HCT116 (cell line): ENCODE measurements around the gene LDB2. TPM values are rescaled to one million over a fixed set of nuclear protein-coding genes. Genes with fewer than 3 reads are reported as not detected.

Source experiments
- ATAC-seq: fragments of 200-7000 bp; cut with Tn5 transposase; 2 replicates; pipeline ENCODE4 v1.9.1; 2020; ENCODE audit warnings: mild to moderate bottlenecking, moderate library complexity
- BruUV-seq: library from RNA; stranded (reverse); fragments of 400-500 nt; replicated peaks from 2 replicates; lab custom pipeline; 2021; lab: Mats Ljungman, UMichigan
- CTCF ChIA-PET: fragments of 300-600 bp; sonication (Branson Sonifier 250); formaldehyde crosslinking; loops from one replicate; lab custom pipeline; 2021; ENCODE audit warnings: antibody characterized with exemption; lab: Charles Lee
- POLR2A ChIA-PET: fragments of 300-600, 350-600 bp; sonication (Branson Sonifier 250); formaldehyde crosslinking; loops from one replicate; lab custom pipeline; 2021; ENCODE audit warnings: antibody characterized with exemption; lab: Charles Lee
- RAD21 ChIA-PET, 2 experiments: fragments of 300-600 bp; sonication (Branson Sonifier 250); formaldehyde crosslinking; loops; one replicate each; lab custom pipeline; 2023; ENCODE audit warnings: low total read pairs in 2 of 2; ENCODE audit not compliant: uncharacterized antibody in 2 of 2, unreplicated experiment in 2 of 2, low non-redundant PET in 1 of 2; lab: Charles Lee
- DNase-seq: peaks from one replicate; pipeline ENCODE4 v3.0.0-alpha.2; 2010; ENCODE audit warnings: low read depth, low spot score
- H2AFZ ChIP-seq: fragments of 200-600 bp; shearing (Covaris generic), sonication (generic); 2 replicates; pipeline ENCODE4 v1.6.1; 2017; ENCODE audit warnings: low read depth, mixed run types, mixed read lengths, antibody characterized with exemption, low read length; ENCODE audit not compliant: poor library complexity, severe bottlenecking
- H3K27ac ChIP-seq: 2 replicates; pipeline ENCODE4 v1.5.1; 2012; ENCODE audit warnings: low read depth, low read length
- H3K27me3 ChIP-seq: fragments of 200-600 bp; sonication (generic); 2 replicates; pipeline ENCODE4 v1.6.1; 2016; ENCODE audit warnings: mixed run types, low read length, mixed read lengths; ENCODE audit not compliant: insufficient read depth
- H3K36me3 ChIP-seq, 2 experiments: fragments of 200-500 bp in 1 of 2; fragments of 200-600 bp in 1 of 2; sonication (Bioruptor generic) in 1 of 2; sonication (generic) in 1 of 2; 2 replicates each; pipeline versions ENCODE4 v1.5.1 to v1.6.1; 2014 to 2016; ENCODE audit warnings: low read length in 2 of 2, inconsistent platforms in 1 of 2, mixed read lengths in 1 of 2, mixed run types in 1 of 2; ENCODE audit not compliant: insufficient read depth in 2 of 2, control insufficient read depth in 1 of 2
- H3K4me1 ChIP-seq, 2 experiments: fragments of 200-600 bp in 1 of 2; sonication (generic) in 1 of 2; 2 replicates each; pipeline versions ENCODE4 v1.5.1 to v1.6.1; 2012 to 2017; ENCODE audit warnings: low read length in 2 of 2, inconsistent platforms in 1 of 2, mild to moderate bottlenecking in 1 of 2, mixed read lengths in 1 of 2, mixed run types in 1 of 2, moderate library complexity in 1 of 2; ENCODE audit not compliant: insufficient read depth in 2 of 2, control insufficient read depth in 1 of 2
- H3K4me2 ChIP-seq: fragments of 200-600 bp; sonication (generic); 2 replicates; pipeline ENCODE4 v1.6.1; 2017; ENCODE audit warnings: mixed run types, low read length, mixed read lengths
- H3K4me3 ChIP-seq, 2 experiments: fragments of 200-600 bp in 1 of 2; sonication (generic) in 1 of 2; replicated peaks in 1 of 2; 2 replicates each; pipeline ENCODE4 v1.5.1; 2011 to 2016; ENCODE audit warnings: low read length in 2 of 2, control low read depth in 1 of 2, low read depth in 1 of 2, mild to moderate bottlenecking in 1 of 2, mixed read lengths in 1 of 2, mixed run types in 1 of 2
- H3K79me2 ChIP-seq: fragments of 200-600 bp; sonication (generic); 2 replicates; pipeline ENCODE4 v1.6.1; 2017; ENCODE audit warnings: mild to moderate bottlenecking, mixed run types, low read length, moderate library complexity, mixed read lengths; ENCODE audit not compliant: insufficient read depth
- H3K9ac ChIP-seq: fragments of 200-600 bp; sonication (generic); 2 replicates; pipeline ENCODE4 v1.6.1; 2016; ENCODE audit warnings: low read length, mixed read lengths
- H3K9me2 ChIP-seq: fragments of 200-600 bp; sonication (generic), shearing (Covaris generic); 2 replicates; pipeline ENCODE4 v1.6.1; 2017; ENCODE audit warnings: mixed run types, mild to moderate bottlenecking, moderate library complexity; ENCODE audit not compliant: insufficient read depth
- H3K9me3 ChIP-seq, 2 experiments: fragments of 200-500 bp in 1 of 2; fragments of 200-600 bp in 1 of 2; sonication (Bioruptor generic) in 1 of 2; sonication (generic) in 1 of 2; 2 replicates each; pipeline ENCODE4 v1.6.1; 2014 to 2017; ENCODE audit warnings: low read length in 2 of 2, mixed read lengths in 2 of 2, inconsistent platforms in 1 of 2, low read depth in 1 of 2, mild to moderate bottlenecking in 1 of 2, mixed run types in 1 of 2, moderate library complexity in 1 of 2; ENCODE audit not compliant: control insufficient read depth in 1 of 2, insufficient read depth in 1 of 2
- H4K20me1 ChIP-seq: fragments of 200-600 bp; sonication (generic), shearing (Covaris generic); 2 replicates; pipeline ENCODE4 v1.6.1; 2017; ENCODE audit warnings: mixed run types, mild to moderate bottlenecking, moderate library complexity; ENCODE audit not compliant: insufficient read depth
- ATF3 ChIP-seq: IDR thresholded peaks from 2 replicates; pipeline ENCODE4 v1.6.1; 2012
- CEBPB ChIP-seq: IDR thresholded peaks from 2 replicates; pipeline ENCODE4 v1.6.1; 2012; ENCODE audit warnings: low read depth
- CTCF ChIP-seq, 3 experiments: fragments of 200-600 bp in 1 of 3; sonication (generic) in 1 of 3; IDR thresholded peaks in 2 of 3; conservative IDR thresholded peaks in 1 of 3; 2 replicates each; pipeline ENCODE4 v1.5.1; 2012 to 2017; ENCODE audit warnings: low read depth in 2 of 3, low read length in 2 of 3, antibody characterized with exemption in 1 of 3, borderline replicate concordance in 1 of 3, control low read depth in 1 of 3, mild to moderate bottlenecking in 1 of 3, mixed read lengths in 1 of 3, mixed run types in 1 of 3, moderate library complexity in 1 of 3; ENCODE audit not compliant: insufficient read depth in 1 of 3
- EGR1 ChIP-seq: IDR thresholded peaks from 2 replicates; pipeline ENCODE4 v1.6.1; 2012; ENCODE audit warnings: low read depth
- EZH2phosphoT487 ChIP-seq: fragments of 200-600 bp; IDR thresholded peaks from 2 replicates; pipeline ENCODE4 v1.6.1; 2018; ENCODE audit warnings: antibody characterized with exemption, borderline replicate concordance
- JUND ChIP-seq: IDR thresholded peaks from 2 replicates; pipeline ENCODE4 v1.6.1; 2012
- POLR2AphosphoS5 ChIP-seq: IDR thresholded peaks from 2 replicates; pipeline ENCODE4 v1.6.1; 2011; ENCODE audit warnings: mild to moderate bottlenecking, low read depth, low read length, moderate library complexity
- SRF ChIP-seq: IDR thresholded peaks from 2 replicates; pipeline ENCODE4 v1.6.1; 2012; ENCODE audit warnings: low read depth
- YY1 ChIP-seq: IDR thresholded peaks from 2 replicates; pipeline ENCODE4 v1.6.1; 2011; ENCODE audit warnings: low read length, low read depth, moderate library complexity, mild to moderate bottlenecking; ENCODE audit not compliant: insufficient replicate concordance; ENCODE audit errors: extremely low read depth
- ZFX ChIP-seq: fragments of 450-650 bp; IDR thresholded peaks from 2 replicates; pipeline ENCODE4 v1.6.1; 2017
- intact Hi-C: fragments of 100-400 bp; cut with micrococcal nuclease; formaldehyde crosslinking; loops from 2 replicates; pipeline ENCODE4 v1.10.0; 2022
- total RNA-seq: library from RNA; stranded (reverse); gene quantifications from one replicate; pipeline ENCODE4 v1.2.1, GENCODE V29; 2021; ENCODE audit not compliant: unreplicated experiment

Gene LDB2
- total RNA-seq, 1 experiment from 2014 or later = 0.12 TPM

GRCh38 chr4:16824278-16824806 is 74.1 kb downstream of the LDB2 start (continued):
- TF ChIP-seq POLR2AphosphoS5 = no peak
- no peak for TF ChIP-seq SRF
- TF ChIP-seq, all 23 proteins: peak for 0

GRCh38 chr4:16820329-16820728 is 78.1 kb downstream of the LDB2 start:
- Histone ChIP-seq H3K4me3 (no peak overlapping the region), H3K27me3 (peaks cover 6% of the 10 kb centered on the region; the same call in 1 of the 2 replicates), H3K79me2 (no peaks in the 10 kb centered on the region), H3K9me2 (no peaks in the 10 kb centered on the region), H4K20me1 (no peaks in the 10 kb centered on the region), H3K4me2 (no peak overlapping the region), H3K36me3 (no peaks in the 10 kb centered on the region), H3K9me3 (no peaks in the 10 kb centered on the region), H3K9ac (no peak overlapping the region), H3K27ac (no peak overlapping the region), H3K4me1 (no peaks in the 10 kb centered on the region), H2AFZ (no peak overlapping the region)
- ATAC-seq (no peak), DNase-seq (no peak)
- BruUV-seq = no TSS peak
- no peak for TF ChIP-seq CTCF (IDR thresholded peaks at IDR 0.05 in 2 of 3, conservative IDR thresholded peaks at IDR 0.05 in 1 of 3; ENCODE audit: borderline replicate concordance in 1 of 3, insufficient read depth in 1 of 3, low read depth in 2 of 3, low read length in 2 of 3)
- no peak for TF ChIP-seq JUND
- no peak for TF ChIP-seq EZH2phosphoT487
- TF ChIP-seq CEBPB = no peak
- no peak for TF ChIP-seq ATF3
- TF ChIP-seq YY1 = no peak
- TF ChIP-seq EGR1 = no peak
- no peak for TF ChIP-seq ZFX
- ChIA-PET CTCF (no interaction called here), RAD21 (no interaction called here), POLR2A (no interaction called here)
- intact Hi-C loops = no loop called here
